MG63 (cell line): Measurements from ENCODE around the gene LPP. TPM values are rescaled to one million over a fixed set of nuclear protein-coding genes. Genes with fewer than 3 reads are reported as not detected.
"Not testable (repeated sequence)": the region's sequence is repeated elsewhere in the genome, so short reads cannot be mapped to it uniquely, and the experiment has no call there.

Experiments used
- DNase-seq: peaks from one replicate; pipeline ENCODE4 v3.0.0-alpha.2; 2020
- H3K27me3 ChIP-seq: fragments of 250-450 bp; sonication (Bioruptor Pico); 2 replicates; pipeline ENCODE4 v1.5.1; 2020; ENCODE audit warnings: mild to moderate bottlenecking, moderate library complexity
- H3K36me3 ChIP-seq: fragments of 250-450 bp; sonication (Bioruptor Pico); 2 replicates; pipeline ENCODE4 v1.5.1; 2020; ENCODE audit warnings: mild to moderate bottlenecking, moderate library complexity
- H3K4me3 ChIP-seq: fragments of 250-450 bp; sonication (Bioruptor Pico); 2 replicates; pipeline ENCODE4 v1.5.1; 2020; ENCODE audit warnings: mild to moderate bottlenecking, moderate library complexity
- H3K9me3 ChIP-seq: fragments of 250-450 bp; sonication (Bioruptor Pico); 2 replicates; pipeline ENCODE4 v1.5.1; 2020; ENCODE audit warnings: mild to moderate bottlenecking, moderate library complexity
- total RNA-seq: library from RNA; depleted of rRNA; stranded (reverse); fragments of >200 nt; shearing (Covaris generic); gene quantifications from 2 replicates; pipeline ENCODE4 v1.2.3, GENCODE V29; 2014; ENCODE audit warnings: low replicate concordance

Gene LPP
- total RNA-seq, 1 experiment from 2014 or later: 7.9 TPM

GRCh38 chr3:188402229-188402628, 248.3 kb downstream of the LPP start:
- Histone ChIP-seq H3K36me3 (peaks cover 5% of the 10 kb centered on the region), H3K9me3 (no peaks in the 10 kb centered on the region), H3K4me3 (no peak overlapping the region), H3K27me3 (no peaks in the 10 kb centered on the region)
- DNase-seq: no peak

- no peaks in the 10 kb centered on the region for H3K27me3 ChIP-seq
Measured at GRCh38 chr3:188403404-188403803, 249.4 kb downstream of the LPP start.

GRCh38 chr3:188404124-188404523, 250.2 kb downstream of the LPP start:
- Histone ChIP-seq H3K36me3 (peaks cover 5% of the 10 kb centered on the region), H3K4me3 (no peak overlapping the region), H3K27me3 (no peaks in the 10 kb centered on the region), H3K9me3 (no peaks in the 10 kb centered on the region)
- DNase-seq: no peak

More at GRCh38 chr3:188403404-188403803, 249.4 kb downstream of the LPP start:
- H3K36me3 ChIP-seq: peaks cover 5% of the 10 kb centered on the region
- H3K4me3 ChIP-seq: no peak overlapping the region
- no peaks in the 10 kb centered on the region for H3K9me3 ChIP-seq
- DNase-seq: no peak

- no peaks in the 10 kb centered on the region for H3K9me3 ChIP-seq
- H3K36me3 ChIP-seq: peaks cover 5% of the 10 kb centered on the region
- no peak for DNase-seq
- no peaks in the 10 kb centered on the region for H3K27me3 ChIP-seq
- no peak overlapping the region for H3K4me3 ChIP-seq
Measured at GRCh38 chr3:188404701-188405100, 250.7 kb downstream of the LPP start.

- no peak for DNase-seq
- Histone ChIP-seq H3K4me3 (no peak overlapping the region), H3K9me3 (no peaks in the 10 kb centered on the region), H3K36me3 (peaks cover 7% of the 10 kb centered on the region), H3K27me3 (no peaks in the 10 kb centered on the region)
Measured at GRCh38 chr3:188407158-188407880, 253.4 kb downstream of the LPP start.

- DNase-seq: no peak
- H3K4me3 ChIP-seq: no peak overlapping the region
- no peaks in the 10 kb centered on the region for H3K9me3 ChIP-seq
- H3K27me3 ChIP-seq: no peaks in the 10 kb centered on the region
- peaks cover 7% of the 10 kb centered on the region for H3K36me3 ChIP-seq
Measured at GRCh38 chr3:188408831-188409230, 254.9 kb downstream of the LPP start.

GRCh38 chr3:188411750-188412149, 257.8 kb downstream of the LPP start:
- 0 out of 2 replicates have a peak, but pooled peaks cover 2% of the 10 kb centered on the region for H3K36me3 ChIP-seq
- H3K27me3 ChIP-seq: no peaks in the 10 kb centered on the region
- no peaks in the 10 kb centered on the region for H3K9me3 ChIP-seq
- no peak overlapping the region for H3K4me3 ChIP-seq
- DNase-seq: no peak

- Histone ChIP-seq H3K27me3 (no peaks in the 10 kb centered on the region), H3K9me3 (no peaks in the 10 kb centered on the region)
- no peak for DNase-seq
Measured at GRCh38 chr3:188415196-188415595, 261.2 kb downstream of the LPP start.

GRCh38 chr3:188416041-188416440, 262.1 kb downstream of the LPP start:
- H3K9me3 ChIP-seq: no peaks in the 10 kb centered on the region
- H3K4me3 ChIP-seq: no peak overlapping the region
- H3K36me3 ChIP-seq: 0 out of 2 replicates have a peak, but pooled peaks cover under 1% of the 10 kb centered on the region
- DNase-seq: no peak
- H3K27me3 ChIP-seq: no peaks in the 10 kb centered on the region

More at GRCh38 chr3:188415196-188415595, 261.2 kb downstream of the LPP start:
- 0 out of 2 replicates have a peak, but pooled peaks cover 2% of the 10 kb centered on the region for H3K36me3 ChIP-seq
- H3K4me3 ChIP-seq: no peak overlapping the region

GRCh38 chr3:188417271-188417696, 263.3 kb downstream of the LPP start:
- H3K36me3 ChIP-seq: no peaks in the 10 kb centered on the region
- H3K9me3 ChIP-seq: no peaks in the 10 kb centered on the region
- H3K4me3 ChIP-seq: no peak overlapping the region
- H3K27me3 ChIP-seq: no peaks in the 10 kb centered on the region
- DNase-seq: no peak

GRCh38 chr3:188417766-188418165, 263.8 kb downstream of the LPP start:
- Histone ChIP-seq H3K27me3 (no peaks in the 10 kb centered on the region), H3K36me3 (no peaks in the 10 kb centered on the region), H3K9me3 (no peaks in the 10 kb centered on the region), H3K4me3 (no peak overlapping the region)
- DNase-seq: no peak

GRCh38 chr3:188421151-188421821, 267.3 kb downstream of the LPP start:
- Histone ChIP-seq H3K36me3 (no peaks in the 10 kb centered on the region), H3K9me3 (peaks cover 2% of the 10 kb centered on the region; the same call in 1 of the 2 replicates), H3K27me3 (no peaks in the 10 kb centered on the region), H3K4me3 (no peak overlapping the region)
- no peak for DNase-seq

GRCh38 chr3:188421836-188422540, 268.0 kb downstream of the LPP start:
- DNase-seq: peak; percentile 62
- H3K36me3 ChIP-seq: no peaks in the 10 kb centered on the region
- no peaks in the 10 kb centered on the region for H3K27me3 ChIP-seq
- H3K9me3 ChIP-seq: peaks cover 5% of the 10 kb centered on the region; the same call in 1 of the 2 replicates
- no peak overlapping the region for H3K4me3 ChIP-seq

- H3K9me3 ChIP-seq, H3K27me3 ChIP-seq, H3K36me3 ChIP-seq, H3K4me3 ChIP-seq, DNase-seq: not testable (repeated sequence)
Measured at GRCh38 chr3:188427981-188428380, 274.0 kb downstream of the LPP start.

- Histone ChIP-seq H3K27me3 (no peaks in the 10 kb centered on the region), H3K4me3 (no peak overlapping the region), H3K9me3 (peaks cover 5% of the 10 kb centered on the region; the same call in 1 of the 2 replicates), H3K36me3 (no peaks in the 10 kb centered on the region)
- no peak for DNase-seq
Measured at GRCh38 chr3:188431040-188431439, 277.1 kb downstream of the LPP start.

- no peaks in the 10 kb centered on the region for H3K36me3 ChIP-seq
- DNase-seq: no peak
- H3K4me3 ChIP-seq: no peak overlapping the region
- no peaks in the 10 kb centered on the region for H3K27me3 ChIP-seq
- peaks cover 5% of the 10 kb centered on the region; the same call in 1 of the 2 replicates for H3K9me3 ChIP-seq
Measured at GRCh38 chr3:188431553-188431952, 277.6 kb downstream of the LPP start.
